Activated CD8-positive, alpha-beta memory T cell treated with anti-CD3 and anti-CD28 coated beads, Interleukin-2, amount 50 U/mL, for 24 hours (primary cell): ENCODE measurements around the gene PLA2G15.

Source experiments
- DNase-seq: peaks from one replicate; pipeline ENCODE4 v3.0.0-alpha.2; 2020; ENCODE audit errors: extremely low read depth

Gene PLA2G15

DNA sequence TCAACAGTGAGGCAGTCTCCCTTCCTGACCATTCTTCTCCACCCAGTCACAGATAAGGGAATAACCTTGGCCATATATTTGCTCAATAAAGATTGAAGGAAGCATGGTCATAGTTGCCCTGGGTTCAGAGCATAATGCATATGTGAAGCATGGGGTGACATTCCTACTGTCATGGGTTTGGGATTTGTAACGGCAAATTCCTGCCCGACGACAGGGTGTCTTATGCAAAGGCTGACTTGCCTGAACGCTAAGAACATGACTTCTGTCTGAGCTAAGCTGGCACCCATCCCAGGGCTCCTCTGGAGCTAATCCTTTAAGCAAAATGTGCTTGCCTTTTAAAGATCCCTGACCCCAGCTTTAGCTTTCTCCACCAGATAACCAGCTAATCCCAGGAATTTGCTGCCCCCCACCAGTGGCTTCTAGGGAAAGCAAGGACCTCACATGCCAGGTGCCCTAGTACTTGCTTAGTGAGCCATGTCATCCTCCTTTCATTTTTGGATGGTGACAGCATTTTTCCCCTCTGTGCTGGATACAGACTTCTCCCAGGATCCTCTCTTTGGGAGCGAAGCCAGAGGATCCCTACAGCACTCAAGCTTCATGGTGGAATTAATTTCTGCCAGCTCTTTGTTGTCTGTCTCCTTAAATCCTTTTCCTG lies 53.9 kb downstream of the PLA2G15 start:
- DNase-seq, result no peak

- no peak for DNase-seq
These were observed 54.6 kb downstream of the PLA2G15 start for GRCh38 chr16:68299571-68300453.

DNA sequence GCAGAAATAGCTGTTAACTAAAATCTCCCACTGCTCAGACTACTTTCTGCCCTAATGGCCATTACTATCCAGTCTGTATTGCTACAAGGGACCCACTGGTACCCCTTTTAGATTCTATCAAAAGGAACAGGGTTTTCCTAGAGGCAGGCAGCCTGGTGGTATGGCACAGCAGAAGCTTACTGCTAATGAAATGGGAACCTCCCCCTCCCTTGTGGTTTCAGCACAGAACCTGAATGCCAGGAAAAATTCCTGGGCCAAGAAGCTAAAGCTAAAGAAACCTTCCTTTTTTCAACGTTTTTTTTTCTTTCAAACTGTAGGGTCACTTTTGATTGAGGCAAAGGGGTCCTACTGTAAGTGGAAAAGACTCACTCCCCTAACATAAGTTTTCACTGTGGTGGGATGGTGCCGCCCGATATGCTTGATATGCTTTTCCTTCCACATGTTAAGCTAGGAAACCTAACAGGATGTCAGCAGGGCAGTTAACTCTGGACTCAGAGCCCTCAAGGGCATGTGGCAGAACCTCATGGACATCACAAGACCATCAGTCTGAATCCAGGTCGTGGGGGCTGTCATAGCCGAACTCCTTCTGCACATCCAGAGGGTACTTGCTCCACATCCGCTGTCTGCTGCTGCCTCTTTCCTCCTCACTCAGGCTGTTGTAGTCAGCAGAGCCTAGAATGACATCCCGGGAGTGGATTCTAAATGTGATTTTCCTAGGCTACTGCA lies 55.7 kb downstream of the PLA2G15 start:
- no peak for DNase-seq

GRCh38 chr16:68306633-68307032 lies 61.5 kb downstream of the PLA2G15 start:
- no peak for DNase-seq

- no peak for DNase-seq
These were observed 64.6 kb downstream of the PLA2G15 start for GRCh38 chr16:68309799-68310198.

DNA sequence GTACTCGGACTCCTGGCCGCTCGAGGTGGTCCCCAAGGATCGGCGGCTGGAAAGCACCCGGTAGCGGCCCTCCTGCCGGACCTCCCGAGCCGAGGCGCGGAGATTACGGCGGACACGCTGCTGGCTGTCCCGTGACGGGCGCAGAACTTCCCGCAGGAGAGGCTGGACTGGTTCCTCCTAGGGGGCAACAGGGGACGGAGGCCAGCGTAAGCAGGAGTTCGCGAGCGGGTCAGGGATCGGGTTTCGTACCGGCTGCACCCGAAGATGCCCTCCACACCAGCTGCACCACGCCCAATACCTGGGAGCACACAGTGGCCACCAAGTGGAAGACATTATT lies 65.2 kb downstream of the PLA2G15 start:
- no peak for DNase-seq
